ENCODE measurements around the gene IL11. TPM values are rescaled to one million over a fixed set of nuclear protein-coding genes. Genes with fewer than 3 reads are reported as not detected.

The IL11 gene
- total RNA-seq, 1 experiment from 2014 or later = 3.9 TPM

DNA sequence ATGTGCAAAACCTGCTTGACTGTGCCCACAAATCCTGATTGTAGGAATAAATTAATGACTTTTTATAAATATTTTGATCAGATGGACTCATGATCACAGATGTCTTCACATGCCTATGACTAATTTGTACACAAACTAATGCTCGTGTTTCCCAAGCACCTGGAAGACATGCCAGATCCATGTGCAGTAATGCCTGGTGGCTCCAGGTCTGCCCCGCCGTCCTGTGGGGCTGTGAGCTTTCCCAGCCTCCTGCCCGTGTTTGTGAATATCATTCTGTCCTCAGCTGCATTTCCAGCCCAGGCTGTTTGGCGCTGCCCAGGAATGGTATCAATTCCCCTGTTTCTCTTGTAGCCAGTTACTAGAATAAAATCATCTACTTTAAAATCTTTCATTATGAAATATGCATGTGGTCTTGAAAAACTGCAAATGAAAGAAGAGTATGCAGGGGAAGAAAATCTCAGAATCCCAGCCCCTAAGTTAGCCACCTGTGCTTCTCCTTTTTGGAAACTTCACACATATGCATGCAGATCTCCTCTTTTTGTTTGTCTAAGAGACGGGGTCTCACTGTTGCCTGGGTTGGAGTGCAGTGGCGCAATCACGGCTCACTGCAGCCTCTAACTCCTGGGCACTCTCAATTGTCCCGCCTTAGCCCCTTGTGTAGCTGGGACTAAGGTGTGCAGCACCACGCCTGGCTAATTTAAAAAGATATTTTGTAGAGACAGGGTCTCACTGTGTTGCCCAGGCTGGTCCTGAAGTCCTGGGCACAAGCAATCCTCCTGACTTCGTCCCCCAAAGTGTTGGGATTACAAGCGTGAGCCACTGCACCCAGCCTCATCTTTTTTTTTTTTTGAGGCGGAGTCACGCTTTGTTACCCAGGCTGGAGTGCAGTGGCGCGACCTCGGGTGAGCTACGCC is 21.7 kb upstream of the IL11 start:
- H3K27ac ChIP-seq (ENCODE audit: insufficient read length, low read depth, low read length) = no peak overlapping the region
- H2BK12ac ChIP-seq (ENCODE audit: insufficient read length, low read depth, low read length) = no peak overlapping the region
- no peak overlapping the region for H2BK20ac ChIP-seq (ENCODE audit: low read depth, low read length, poor library complexity, severe bottlenecking)

More for the DNA sequence above, 21.7 kb upstream of the IL11 start:
- Histone ChIP-seq H2BK5ac (ENCODE audit: insufficient read length, low read length) (no peak overlapping the region), H3K9ac (ENCODE audit: extremely low read depth, insufficient read length, low read length) (no peak overlapping the region), H3K23ac (ENCODE audit: insufficient read length, low read depth, low read length) (no peak overlapping the region), H3K14ac (ENCODE audit: insufficient read depth, low read length) (no peak overlapping the region), H3K27me3 (ENCODE audit: insufficient read depth, low read length) (no peaks in the 10 kb centered on the region), H3K4ac (ENCODE audit: low read depth, low read length) (no peak overlapping the region), H3K23me2 (ENCODE audit: insufficient read length, low read depth, low read length, poor library complexity, severe bottlenecking) (peaks cover under 1% of the 10 kb centered on the region), H3K9me3 (ENCODE audit: control insufficient read depth, low read depth, low read length) (no peaks in the 10 kb centered on the region), H3K56ac (ENCODE audit: insufficient read length, low read depth, low read length) (no peak overlapping the region), H2BK15ac (ENCODE audit: low read depth, low read length) (no peak overlapping the region), H4K8ac (replicated peaks; ENCODE audit: insufficient read length, low read depth, low read length) (no peak overlapping the region), H2AFZ (ENCODE audit: low read length) (no peak overlapping the region), H3T11ph (ENCODE audit: low read length) (no peak overlapping the region), H3K79me1 (ENCODE audit: insufficient read depth, low read depth, low read length, poor library complexity, severe bottlenecking) (peaks cover 13% of the 10 kb centered on the region), H3K4me2 (ENCODE audit: insufficient read depth, insufficient read length, low read length) (no peak overlapping the region), H2BK120ac (ENCODE audit: low read depth, low read length, poor library complexity, severe bottlenecking) (no peak overlapping the region), H3K79me2 (ENCODE audit: insufficient read depth, low read length) (peaks cover 8% of the 10 kb centered on the region; the same call in 1 of the 2 replicates), H2AK5ac (ENCODE audit: insufficient read length, low read length) (no peak overlapping the region), H4K20me1 (ENCODE audit: control insufficient read depth, insufficient read depth, insufficient read length) (peaks cover 3% of the 10 kb centered on the region), H4K5ac (ENCODE audit: insufficient read length, low read depth, low read length) (no peak overlapping the region), H3K18ac (ENCODE audit: insufficient read length, low read depth, low read length) (no peak overlapping the region), H4K91ac (ENCODE audit: insufficient read length, low read depth, low read length) (no peak overlapping the region), H3K4me1 (ENCODE audit: insufficient read depth, low read length) (peaks cover 4% of the 10 kb centered on the region)
- no peak for DNase-seq
- Mint-ChIP-seq H3K9me3 (no peaks in the 10 kb centered on the region), H3K27me3 (ENCODE audit: low read depth) (no peaks in the 10 kb centered on the region; the same call in none of the 2 replicates), H3K27ac (peak overlapping the region in 1 of 3 experiments; percentile 70; a peak in 3 of 7 replicates), H3K4me1 (peaks cover 54 to 63% of the 10 kb centered on the region in 2 experiments), H3K4me3 (peak overlapping the region; percentile 39 to 54; a peak in 3 of 5 replicates), H3K36me3 (ENCODE audit: insufficient read depth in 1 of 3, low read depth in 3 of 3) (peaks cover 28 to 38% (median 30%) of the 10 kb centered on the region in 3 experiments)
- TF ChIP-seq, protein P1, sequence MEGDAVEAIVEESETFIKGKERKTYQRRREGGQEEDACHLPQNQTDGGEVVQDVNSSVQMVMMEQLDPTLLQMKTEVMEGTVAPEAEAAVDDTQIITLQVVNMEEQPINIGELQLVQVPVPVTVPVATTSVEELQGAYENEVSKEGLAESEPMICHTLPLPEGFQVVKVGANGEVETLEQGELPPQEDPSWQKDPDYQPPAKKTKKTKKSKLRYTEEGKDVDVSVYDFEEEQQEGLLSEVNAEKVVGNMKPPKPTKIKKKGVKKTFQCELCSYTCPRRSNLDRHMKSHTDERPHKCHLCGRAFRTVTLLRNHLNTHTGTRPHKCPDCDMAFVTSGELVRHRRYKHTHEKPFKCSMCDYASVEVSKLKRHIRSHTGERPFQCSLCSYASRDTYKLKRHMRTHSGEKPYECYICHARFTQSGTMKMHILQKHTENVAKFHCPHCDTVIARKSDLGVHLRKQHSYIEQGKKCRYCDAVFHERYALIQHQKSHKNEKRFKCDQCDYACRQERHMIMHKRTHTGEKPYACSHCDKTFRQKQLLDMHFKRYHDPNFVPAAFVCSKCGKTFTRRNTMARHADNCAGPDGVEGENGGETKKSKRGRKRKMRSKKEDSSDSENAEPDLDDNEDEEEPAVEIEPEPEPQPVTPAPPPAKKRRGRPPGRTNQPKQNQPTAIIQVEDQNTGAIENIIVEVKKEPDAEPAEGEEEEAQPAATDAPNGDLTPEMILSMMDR (conservative IDR thresholded peaks at IDR 0.05) = no peak
- WGBS (ENCODE audit: extremely low coverage, insufficient read length, low lambda C conversion rate) = no CpG with 5 or more reads among the region's 18 CpGs

Measured in H9 (cell line).